GM11168 (cell line): ENCODE results near the gene CCDC3.
"Not testable (repeated sequence)": the region's sequence is repeated elsewhere in the genome, so short reads cannot be mapped to it uniquely, and the experiment has no call there.

Experiments used
- in situ Hi-C: fragments of 300-500 bp; cut with MboI; formaldehyde crosslinking; loops from one replicate; pipeline ENCODE4 v1.12.0; 2022; ENCODE audit warnings: low sequenced_read_pairs; ENCODE audit not compliant: unreplicated experiment

Gene CCDC3

DNA sequence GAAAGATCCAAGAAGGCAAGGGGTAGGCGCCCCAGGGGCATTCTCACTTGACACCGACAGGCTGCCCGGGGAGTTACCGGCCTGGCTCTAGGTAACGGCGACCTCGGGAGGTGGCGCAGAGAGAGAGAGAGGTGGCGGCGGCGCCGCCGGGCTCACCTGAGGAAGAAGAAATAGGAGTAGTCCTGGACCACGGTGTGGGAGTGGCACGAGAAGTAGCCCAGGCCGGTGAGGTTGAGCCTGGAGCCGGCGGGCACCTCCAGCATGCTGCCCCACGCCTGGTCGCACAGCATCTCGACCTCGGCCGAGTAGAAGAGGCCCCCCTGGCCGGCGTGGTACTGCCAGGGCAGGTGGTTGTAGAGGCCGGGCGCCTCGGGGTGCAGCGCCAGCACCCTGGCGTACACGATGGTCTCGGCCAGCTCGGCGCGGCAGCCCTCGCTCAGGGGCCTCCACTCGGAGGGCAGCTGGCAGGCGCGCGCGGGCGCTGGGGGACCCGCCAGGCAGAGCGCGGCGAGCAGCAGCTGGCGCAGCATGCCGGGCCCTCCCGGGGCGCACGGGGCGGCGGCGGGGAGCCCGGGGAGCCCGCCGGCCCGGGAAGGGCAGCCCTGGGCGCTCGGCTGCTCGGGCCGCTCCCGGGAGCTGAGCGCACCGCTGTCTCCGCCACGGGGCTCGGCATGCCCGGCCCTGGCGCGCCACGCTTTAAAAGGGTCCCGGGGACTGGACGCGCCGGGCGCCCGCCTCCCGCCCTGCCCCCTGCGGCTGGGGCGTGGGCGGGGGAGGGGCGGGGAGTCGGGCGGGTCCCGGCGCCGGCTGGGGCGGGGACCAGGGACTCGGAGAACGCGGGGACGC is at the start of gene CCDC3:
CCDC3 (minus strand) TSS at position 673 of the 846 bp plus-strand sequence; CDS start at position 530, 143 bp downstream.
- in situ Hi-C loops, result no loop called here

DNA sequence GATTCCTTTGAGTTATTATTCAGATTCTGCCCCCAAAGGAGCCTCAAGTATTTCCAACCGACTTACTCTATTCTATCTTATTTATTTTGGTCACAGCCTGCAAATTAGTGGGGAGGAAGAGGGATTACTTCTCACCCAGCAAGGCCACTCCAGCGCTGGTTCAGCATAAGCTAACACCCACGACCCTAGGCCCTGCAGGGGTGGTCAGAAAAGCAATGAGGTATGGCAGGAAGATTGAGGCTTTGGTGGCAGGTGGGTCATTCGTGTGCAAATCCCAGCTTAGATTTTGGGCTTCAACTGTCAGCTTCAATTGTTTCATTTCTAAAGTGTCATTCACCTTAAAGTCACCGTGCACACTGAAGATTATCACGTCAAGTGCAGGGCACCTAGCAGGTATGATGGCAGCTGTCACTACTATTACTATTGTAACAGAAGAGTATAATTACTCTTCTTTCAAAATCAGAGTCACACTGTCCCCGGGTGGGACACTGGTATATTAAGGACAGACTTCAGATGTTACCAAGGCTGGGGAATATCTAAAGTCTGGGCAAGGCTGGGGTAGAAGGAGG is 49.7 kb upstream of the CCDC3 start:
- in situ Hi-C loops, result no loop called here

DNA sequence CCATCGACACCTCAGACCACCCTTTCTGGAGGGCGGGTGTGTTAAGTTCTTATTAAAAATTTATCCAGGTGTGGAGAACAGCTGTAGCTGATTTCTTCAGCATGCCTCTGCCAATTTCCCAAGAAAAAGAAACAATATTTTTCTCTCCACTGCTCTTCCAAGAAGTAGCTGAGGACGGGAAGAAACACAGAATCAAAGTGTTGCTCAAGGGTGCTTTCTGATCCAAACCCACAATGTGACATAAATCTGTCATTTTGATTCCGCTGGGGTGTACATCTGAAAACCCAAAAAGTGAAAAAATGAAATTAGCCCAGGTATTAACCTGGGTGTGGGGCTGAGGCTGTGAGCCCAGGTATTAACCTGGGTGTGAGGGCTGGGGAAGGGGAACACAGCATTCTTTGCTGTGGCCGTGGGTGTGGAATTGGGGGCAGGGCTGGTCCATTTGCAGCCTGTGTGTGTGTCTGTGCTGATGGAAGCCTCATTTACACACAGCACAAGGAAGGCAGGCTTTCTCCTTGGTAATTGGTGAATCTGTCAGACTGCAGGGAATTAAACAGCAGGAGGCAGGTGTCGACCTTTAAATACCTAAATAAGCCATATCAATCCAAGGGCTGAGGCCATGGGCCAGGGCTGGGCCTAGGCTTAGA is 48.4 kb upstream of the CCDC3 start:
- in situ Hi-C loops, result no loop called here

DNA sequence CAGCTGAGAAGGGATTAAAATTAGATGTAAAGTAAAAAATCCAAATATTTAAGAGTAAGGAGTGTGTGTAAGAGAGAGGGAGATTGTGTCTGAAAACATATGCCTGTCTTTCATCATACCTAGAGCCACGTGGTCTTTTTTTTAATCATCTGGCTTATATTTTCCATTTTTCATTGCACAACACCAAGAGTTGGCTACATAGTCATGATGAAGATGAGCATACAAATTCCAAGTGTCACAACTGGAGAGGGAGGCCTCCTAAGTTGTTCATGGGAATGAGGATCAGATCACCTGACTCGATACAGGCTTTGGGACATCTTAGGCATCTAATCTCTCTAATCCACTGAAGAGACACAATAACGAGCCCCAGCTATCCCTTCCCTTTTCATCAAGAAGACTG is 47.2 kb upstream of the CCDC3 start:
- in situ Hi-C loops, result no loop called here

DNA sequence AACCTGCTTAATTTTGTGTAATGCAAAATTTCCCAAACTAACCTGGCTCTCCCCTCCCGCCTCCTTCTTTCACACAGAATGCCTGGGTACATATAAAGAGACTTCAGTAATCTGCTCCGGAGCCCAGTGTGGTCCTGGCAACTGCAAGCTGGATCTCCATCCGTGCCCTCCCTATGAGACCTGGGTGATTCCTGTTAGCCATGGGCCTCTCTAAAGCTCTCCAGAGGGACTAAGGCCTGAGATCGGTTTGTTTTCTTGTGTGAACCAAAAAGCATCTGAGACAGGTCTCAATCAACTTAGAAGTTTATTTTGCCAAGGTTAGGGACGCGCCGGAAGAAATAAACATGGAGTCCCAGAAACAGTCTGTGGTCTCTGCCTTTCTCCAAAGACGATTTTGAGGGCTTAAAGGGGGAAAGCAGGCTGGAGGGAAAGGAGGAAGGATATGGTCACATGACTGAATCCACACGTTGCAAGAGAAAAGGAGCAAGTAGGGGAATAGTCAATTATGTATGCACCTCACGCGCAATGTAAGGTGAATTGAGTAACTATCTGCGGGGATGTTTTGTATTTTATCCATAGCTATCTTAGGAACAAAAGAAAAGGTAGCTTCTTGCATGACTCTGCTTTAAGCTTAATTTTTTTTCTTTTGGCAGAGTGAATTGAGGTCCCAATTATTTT is 46.2 kb upstream of the CCDC3 start:
- in situ Hi-C loops, result no loop called here

DNA sequence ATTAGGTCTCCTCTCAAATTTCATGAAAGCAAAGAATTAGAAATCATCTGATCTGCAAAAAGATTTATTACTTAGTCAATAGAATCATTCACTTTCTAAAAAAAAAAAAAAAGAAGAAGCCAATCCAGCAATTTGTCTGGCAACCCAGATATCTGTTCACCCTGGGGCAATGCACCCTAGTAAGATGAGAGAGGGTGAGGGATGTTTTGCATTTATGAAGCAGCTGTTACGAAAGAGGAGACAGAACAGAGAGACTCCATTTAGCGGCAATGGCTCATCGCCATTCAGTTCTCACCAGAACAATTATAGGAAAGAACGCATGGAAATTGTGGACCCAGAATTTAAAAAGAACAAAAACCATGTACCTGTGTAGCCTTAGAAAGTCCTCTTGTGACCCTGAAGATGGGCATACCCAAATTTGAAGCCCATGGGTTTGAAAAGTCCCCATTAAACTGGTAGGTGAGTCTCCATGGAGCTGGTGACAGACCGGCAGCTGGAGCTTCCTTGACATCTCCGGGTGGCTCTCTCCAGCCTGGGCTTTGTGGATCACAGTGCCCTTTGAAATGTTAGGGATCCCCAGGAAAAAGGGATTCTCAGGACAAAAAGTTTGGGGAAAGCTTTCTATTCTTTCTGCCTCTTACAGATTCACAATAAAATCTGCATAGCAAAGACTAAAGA is 45.5 kb upstream of the CCDC3 start:
- in situ Hi-C loops, result no loop called here

DNA sequence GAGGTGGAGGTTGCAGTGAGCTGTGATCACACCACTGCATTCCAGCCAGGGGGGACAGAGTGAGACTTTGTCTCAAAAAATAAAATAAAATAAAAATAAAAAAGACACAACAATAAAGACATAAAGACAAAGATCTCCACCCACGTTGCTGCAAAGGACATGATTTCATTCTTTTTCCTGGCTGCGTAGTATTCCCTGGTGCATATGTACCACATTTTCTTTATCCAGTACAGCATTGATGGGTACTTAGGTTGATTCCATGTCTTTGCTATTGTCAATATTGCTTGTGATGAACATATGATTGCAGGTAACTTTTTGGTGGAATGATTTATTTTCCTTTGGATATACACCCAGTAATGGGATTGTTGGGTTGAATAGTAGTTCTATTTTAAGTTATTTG is 42.0 kb upstream of the CCDC3 start:
- in situ Hi-C loops, result no loop called here

DNA sequence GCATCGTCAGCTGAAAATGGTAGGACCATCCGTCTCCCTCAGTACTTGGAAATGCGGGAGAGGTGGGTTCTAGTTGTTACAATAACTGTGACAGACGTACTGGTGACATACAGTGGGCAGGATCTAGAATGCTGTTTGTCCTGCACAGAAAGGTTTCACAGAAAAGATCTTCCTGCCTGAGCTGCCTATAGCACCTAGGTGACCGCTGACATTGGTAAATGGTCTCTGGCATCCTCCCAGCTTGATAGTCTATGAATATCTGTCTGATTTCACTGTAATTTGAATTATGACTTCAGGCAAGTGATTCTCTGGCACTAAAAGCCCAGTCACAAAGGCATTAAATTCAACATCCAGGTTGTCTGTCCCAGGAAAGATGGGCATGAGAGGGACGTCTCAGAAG is 38.2 kb upstream of the CCDC3 start:
- in situ Hi-C loops, result no loop called here

DNA sequence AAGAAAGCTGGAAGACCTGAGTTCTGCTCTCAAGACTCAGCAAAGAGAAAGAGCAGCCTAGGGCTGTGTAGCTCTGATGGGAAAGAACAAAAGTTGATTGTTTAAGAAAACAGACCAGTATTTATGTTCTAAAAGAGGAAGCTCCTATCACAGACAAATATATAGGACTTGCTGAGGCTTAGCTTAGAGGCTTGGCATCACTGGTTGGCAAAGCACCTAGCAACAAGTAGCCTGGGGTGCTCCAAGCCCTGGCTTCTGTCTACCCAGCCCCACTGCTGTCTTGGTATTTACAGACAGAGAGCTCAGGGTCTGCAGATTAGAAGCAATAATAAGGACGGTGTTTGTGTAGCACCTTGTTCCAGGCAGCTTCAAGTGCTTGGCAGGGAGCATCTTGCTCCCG is 36.9 kb upstream of the CCDC3 start:
- in situ Hi-C loops, result no loop called here

DNA sequence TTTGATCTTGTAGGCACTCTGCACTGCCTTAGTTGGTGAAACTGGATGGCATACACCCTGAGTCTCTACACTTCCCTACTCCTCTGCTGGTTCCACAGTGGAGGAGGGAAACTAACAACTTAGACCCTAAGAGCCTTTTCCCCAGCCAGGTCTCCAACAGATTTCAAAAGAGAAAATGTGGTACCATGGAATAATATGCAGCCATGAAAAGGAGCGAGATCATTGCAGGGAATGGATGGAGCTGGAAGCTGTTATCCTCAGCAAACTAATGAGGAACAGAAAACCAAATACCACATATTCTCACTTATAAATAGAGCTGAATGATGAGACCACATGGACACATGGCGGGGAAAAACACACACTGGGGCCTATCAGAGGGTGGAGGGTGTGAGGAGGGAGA is 36.3 kb upstream of the CCDC3 start:
- in situ Hi-C loops, result no loop called here

DNA sequence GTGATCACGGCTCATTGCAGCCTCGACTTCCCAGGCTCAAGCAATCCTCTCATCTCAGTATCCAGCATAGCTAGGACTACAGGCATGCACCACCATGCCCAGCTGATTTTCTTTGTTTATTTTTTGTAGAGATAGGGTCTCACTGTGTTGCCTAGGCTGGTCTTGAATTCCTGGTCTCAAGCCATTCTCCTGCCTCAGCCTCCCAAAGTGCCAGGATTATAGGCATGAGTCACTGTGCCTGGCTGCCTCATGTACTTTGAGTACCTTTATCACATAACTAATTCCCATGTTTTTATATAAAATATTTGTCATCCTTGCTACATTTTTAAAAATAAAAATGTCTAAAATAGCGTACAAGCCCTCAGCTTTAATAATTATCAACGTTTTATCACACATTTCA is 35.3 kb upstream of the CCDC3 start:
- in situ Hi-C loops, result no loop called here

DNA sequence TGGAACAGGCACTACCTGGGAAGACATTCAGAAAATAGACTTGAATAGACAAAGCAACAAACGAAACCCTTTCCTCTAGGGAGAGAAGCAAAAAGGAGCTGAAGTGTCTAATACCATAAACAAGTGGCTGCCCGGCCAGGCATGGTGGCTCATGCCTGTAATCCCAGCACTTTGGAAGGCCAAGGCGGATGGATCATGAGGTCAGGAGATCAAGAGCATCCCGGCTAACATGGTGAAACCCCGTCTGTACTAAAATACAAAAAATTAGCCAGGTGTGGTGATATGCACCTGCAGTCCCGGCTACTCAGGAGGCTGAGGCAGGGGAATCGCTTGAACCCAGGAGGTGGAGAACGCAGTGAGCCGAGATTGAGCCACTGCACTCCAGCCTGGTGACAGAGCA is 34.2 kb upstream of the CCDC3 start:
- in situ Hi-C loops, result not testable (repeated sequence)

DNA sequence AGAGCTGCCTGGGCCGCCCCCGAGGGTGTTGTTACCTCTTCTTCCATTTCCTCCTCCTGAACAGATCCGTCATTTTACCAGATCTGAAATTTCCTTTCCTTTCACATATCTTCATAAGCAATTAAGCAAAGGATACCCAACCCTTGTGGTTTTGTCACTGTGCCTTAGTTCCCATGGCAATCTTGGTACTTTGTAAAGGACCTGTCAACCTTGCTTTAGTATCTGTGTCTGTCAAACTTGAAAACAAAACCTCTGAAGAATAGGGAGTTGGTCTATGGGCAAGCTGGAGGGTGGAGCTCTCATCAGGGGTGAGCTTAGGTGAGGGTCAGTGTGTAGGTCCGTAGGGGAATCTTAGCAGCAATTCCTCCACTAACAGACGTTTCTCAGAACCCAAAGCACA is 25.4 kb upstream of the CCDC3 start:
- in situ Hi-C loops, result no loop called here

DNA sequence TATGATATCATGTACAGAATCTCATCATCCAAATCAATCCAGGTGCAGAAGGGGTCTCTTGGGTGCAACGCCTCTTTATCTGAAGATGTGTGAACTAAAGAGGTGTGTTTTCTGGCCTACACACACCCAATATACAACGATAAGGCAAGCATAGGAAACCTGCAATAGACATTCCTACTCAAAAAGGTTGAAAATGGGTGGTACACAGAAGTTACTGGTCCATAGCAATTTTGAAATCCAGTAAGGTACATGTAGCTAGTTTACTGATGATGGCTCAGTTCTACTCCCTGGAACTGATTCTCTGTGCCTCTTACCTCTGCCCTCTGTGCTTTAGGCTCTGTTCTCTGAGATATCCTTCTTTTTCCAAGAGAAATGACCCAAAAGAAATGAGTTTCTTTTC is 22.2 kb upstream of the CCDC3 start:
- in situ Hi-C loops, result no loop called here

DNA sequence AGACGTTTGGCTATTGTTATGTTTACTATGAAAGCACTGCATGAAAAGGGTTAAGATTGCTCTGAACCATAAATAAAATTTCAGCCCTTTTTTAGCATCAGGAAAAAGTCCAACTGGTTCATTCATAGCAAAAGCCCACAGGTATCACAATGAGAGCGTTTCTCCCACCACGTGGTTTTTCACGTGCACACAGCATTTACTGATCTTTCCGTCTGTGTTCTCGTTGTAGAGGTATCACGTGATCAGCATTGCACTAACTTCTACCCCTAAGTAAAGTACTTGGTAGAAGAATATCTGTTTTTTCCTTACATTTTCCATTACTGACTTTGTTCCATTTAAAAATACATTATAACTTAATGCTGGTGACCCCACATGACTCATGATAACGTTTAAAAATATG is 17.8 kb upstream of the CCDC3 start:
- in situ Hi-C loops, result no loop called here

DNA sequence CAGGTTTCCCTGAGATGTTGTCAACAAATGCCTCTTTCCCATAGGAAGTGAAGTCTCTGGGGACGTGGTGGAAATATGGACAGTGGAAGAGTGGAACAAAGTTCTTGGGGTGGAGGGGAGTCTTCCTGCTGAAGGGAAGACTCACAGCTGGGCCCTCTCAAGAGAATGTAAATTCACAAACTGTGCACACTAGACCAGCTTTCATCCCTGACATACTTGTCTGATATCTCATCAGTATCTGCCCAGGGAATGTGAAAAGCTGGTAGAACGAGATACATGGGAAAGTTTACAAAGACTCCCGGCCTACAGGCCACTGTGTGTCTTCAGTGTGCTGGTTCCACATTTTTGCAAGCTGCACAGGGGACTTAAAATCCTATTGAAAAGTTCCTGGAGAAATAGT is 16.7 kb upstream of the CCDC3 start:
- in situ Hi-C loops, result no loop called here

DNA sequence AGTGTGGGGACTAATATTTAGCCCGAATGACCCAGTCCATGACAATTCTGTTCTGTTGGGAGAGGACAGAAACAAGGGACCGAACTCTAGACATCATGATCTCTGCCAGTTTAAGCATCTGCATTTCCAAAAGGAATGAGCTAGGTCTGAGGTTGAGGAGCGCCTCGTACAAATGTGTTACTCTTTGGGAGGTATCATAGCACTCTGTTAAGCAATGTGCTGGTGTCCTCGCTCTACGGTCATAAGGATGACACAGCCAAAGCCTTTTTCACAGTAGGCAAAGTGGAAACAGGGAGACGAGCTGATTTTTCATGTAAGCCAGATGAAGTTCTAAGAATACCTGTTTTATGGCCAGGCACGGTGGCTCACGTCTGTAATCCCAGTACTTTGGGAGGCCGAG is 15.4 kb upstream of the CCDC3 start:
- in situ Hi-C loops, result no loop called here

DNA sequence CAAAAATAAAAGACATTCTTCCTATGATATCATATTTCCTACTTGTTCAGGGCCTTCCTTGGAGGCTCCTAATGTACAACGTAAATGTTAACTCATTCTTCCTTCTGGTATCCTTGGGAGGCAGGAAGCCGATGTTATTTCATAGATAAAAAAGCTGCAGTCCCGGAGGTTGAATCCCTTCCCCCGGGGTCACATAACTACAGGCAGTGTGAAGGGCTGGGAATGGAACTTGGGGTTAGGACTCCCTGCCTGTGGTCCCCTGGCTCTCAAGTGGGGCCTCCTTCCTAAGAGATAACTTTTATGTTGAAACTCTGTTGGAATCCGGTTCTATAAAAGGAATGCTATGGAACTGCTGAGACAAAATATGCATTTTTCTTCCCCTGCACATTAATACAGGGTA is 14.9 kb upstream of the CCDC3 start:
- in situ Hi-C loops, result no loop called here

DNA sequence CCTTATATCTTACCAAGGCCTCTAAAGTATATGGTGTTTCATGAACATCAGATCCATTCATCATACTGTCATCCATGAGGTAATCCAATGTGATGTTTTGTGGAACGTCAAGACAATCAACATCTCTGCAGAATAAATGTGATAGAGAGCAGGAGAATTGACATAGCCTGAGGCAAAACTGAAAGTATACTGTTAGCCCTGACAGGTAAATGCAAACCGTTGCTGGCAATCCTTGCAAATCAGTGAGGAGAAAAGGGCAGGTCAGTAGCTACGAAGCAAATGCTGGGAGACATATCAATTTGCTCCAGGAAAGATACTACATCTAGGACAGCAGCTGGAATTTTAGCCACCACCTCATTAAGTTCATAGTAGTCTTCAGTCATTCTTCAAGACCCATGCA is 4.5 kb upstream of the CCDC3 start:
- in situ Hi-C loops, result no loop called here

DNA sequence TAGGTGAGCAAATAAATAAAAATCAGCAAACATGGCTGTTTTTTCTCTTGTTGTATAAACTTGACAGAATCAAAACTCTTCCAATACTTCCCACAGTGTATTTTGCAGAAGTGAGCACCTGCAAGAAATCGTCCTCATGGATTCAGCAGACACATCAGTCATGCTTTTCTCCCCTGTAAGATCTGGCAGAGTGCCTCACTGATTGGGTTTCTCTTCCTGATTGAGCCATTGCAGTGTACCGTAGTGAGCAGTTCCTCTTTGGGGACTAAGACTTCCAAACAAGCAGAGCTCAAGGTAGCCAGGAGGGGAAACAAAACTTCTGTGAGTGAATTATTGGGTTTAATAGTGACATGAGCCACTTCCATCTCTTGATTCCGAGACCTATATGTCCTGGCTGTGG is 2.2 kb upstream of the CCDC3 start:
- in situ Hi-C loops, result no loop called here

DNA sequence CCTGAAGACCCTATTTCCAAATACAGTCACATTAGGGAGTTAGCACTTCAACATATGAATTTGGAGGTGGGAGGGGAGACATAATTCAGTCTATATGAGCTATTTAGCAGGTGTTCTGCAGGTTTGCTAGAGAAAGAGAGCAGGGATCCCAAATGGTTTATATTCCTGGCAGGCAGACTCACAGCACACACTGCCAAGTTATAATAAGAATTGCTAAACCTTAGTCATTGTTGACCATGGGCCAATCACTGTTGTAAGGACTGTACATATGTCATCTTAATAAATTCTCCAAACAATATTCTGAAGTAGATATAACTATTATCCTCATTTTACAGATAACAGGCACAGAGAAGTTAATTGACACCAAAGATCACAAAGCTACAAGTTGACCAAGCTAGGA is 1.5 kb upstream of the CCDC3 start:
- in situ Hi-C loops, result no loop called here
